ENCODE results near the gene GAS7. TPM values are rescaled to one million over a fixed set of nuclear protein-coding genes. Genes with fewer than 3 reads are reported as not detected.

Gene GAS7
- total RNA-seq, 1 donor from 2014 or later, result 0.26 TPM

DNA sequence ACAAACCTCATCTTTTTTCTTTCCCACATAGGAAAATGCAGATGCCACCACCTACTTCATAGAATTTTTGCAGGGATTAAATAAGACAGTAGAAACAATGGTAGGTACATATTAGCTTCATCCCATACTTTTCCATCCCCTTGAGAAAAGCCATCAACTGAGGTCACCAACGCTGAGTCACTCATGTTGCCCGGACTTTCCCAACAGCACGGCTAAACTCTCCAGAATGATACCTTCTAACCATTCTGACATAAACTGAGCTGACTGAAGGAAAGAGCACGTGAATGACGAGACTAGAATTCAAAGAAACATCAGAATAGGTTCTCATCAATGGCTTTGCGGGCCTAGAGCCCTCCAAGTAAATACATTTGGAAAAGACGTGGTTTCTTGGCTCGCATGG is 147.3 kb downstream of the GAS7 start:
- H3K4me1 Mint-ChIP-seq, result no peaks in the 10 kb centered on the region
- DNase-seq, result no peak
- no peaks in the 10 kb centered on the region for H3K36me3 Mint-ChIP-seq (ENCODE audit: low read depth)
- H3K27me3 Mint-ChIP-seq, result no peaks in the 10 kb centered on the region
- no peak overlapping the region for H3K27ac Mint-ChIP-seq
- H3K4me3 Mint-ChIP-seq, result no peak overlapping the region
- intact Hi-C loops (cut with micrococcal nuclease), result no loop called here
- no peaks in the 10 kb centered on the region for H3K9me3 Mint-ChIP-seq

DNA sequence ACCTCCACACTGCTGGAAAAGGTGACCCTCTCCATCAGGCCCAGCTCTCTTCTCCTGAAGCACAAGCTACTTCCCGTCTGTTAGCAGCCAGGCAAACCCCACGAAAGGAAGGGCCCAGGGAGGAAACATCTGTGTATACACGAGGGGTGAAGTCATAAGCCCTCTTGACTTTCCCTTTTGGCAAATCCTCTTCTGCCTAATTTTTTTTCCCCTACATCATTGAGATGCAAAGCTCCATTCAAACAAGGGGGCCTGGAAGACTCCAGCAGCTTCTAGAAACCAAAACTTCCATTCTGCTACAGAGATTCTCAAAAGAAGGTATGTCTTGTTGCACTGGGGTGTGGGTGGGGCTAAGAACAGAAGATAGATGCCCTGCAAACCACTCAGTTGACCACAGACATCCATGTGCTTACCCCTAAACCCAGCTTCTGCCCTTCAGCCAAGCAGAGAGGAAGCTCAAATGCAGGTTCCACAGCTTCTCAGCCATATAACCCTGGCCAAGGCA is 147.8 kb downstream of the GAS7 start:
- intact Hi-C loops (cut with micrococcal nuclease), result no loop called here
- no peak for DNase-seq
- H3K27ac Mint-ChIP-seq, result no peak overlapping the region
- H3K4me3 Mint-ChIP-seq, result no peak overlapping the region
- H3K36me3 Mint-ChIP-seq (ENCODE audit: low read depth), result no peaks in the 10 kb centered on the region
- no peaks in the 10 kb centered on the region for H3K9me3 Mint-ChIP-seq
- H3K4me1 Mint-ChIP-seq, result no peaks in the 10 kb centered on the region
- H3K27me3 Mint-ChIP-seq, result no peaks in the 10 kb centered on the region

DNA sequence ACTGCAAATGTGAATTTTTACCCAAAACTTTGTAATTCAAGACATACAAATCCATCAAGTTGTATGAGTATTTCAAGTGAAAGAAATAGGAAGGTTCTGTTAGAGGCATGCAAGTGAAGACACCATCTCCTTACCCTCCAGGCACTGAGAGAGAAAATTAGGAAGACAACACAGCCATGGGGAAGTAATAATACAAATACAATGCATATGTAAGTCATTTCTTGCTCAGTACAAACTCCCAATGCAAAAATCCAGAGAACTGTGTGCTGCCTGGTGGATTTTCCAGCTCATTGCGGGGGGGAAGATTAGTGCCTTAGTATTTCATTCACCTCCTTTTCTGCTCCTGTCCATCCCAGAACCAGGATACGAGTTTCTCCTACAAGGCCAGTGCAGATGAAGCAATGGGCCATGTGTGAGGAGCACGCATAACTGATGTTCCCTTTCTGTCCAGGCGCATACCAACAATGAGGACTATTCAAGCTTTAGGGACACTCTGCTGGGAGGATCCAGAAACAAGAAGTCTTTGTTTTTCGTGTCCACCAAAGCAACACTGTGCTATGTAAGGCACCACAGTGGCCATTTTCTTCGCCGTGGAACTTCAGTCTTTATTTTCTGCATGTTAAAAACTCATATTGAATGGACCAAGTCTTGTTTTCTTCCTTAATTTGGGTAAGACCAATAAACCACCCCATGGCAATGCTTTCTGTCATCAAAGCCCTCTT is 149.6 kb downstream of the GAS7 start:
- no peak for DNase-seq
- H3K4me3 Mint-ChIP-seq, result no peak overlapping the region
- H3K36me3 Mint-ChIP-seq (ENCODE audit: low read depth), result no peaks in the 10 kb centered on the region
- no peaks in the 10 kb centered on the region for H3K9me3 Mint-ChIP-seq
- H3K27ac Mint-ChIP-seq, result no peak overlapping the region
- no peaks in the 10 kb centered on the region for H3K27me3 Mint-ChIP-seq
- intact Hi-C loops (cut with micrococcal nuclease), result no loop called here
- no peaks in the 10 kb centered on the region for H3K4me1 Mint-ChIP-seq

DNA sequence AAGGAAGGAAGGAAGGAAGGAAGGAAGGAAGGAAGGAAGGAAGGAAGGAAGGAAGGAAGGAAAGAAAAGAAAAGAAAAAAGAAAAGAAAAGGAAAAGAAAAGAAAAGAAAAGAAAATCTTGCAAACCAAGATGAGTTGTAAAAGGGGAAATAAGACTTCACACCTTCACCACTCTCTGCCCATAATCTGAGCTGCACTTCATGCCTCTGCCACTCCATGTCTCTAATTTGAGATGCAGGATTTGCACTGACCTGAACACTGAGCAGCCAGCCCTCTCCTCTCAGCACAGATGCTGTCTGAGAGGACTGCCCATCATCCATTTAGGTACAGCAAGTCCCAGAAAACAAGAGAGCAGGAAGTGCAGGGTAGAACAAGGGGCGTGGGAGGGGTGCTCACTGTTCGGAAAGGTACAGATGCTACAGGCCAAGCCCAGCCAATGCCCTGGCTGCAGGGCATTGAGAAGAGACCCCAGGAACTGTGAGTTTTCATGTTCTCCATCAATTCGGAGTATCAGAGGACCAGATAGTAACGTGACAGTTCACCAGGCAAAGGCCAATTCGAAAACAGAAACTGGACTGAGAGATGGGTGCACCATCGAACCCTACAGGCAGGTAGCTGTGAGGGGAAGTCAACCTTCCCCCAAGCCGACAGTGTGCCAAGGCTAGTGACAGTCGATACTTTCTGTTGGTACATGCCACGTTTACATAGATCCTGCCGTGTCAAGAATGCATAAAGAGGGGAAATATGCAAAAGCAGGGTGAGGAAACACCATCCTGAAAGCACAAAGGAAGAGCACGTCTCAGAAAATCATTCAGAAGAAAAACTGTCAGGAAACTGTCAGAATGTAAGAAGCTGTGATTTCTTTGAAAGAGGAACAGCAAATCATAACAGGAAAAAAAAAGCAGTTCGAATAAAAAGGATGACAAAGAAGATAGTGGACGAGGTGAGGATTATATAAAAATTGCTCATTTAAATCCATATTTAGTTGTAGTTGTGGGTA is 151.3 kb downstream of the GAS7 start:
- Mint-ChIP-seq H3K9me3 (no peaks in the 10 kb centered on the region), H3K4me3 (no peak overlapping the region), H3K27me3 (no peaks in the 10 kb centered on the region), H3K27ac (no peak overlapping the region), H3K36me3 (ENCODE audit: low read depth) (no peaks in the 10 kb centered on the region), H3K4me1 (no peaks in the 10 kb centered on the region)
- intact Hi-C loops (cut with micrococcal nuclease), result no loop called here
- no peak for DNase-seq

DNA sequence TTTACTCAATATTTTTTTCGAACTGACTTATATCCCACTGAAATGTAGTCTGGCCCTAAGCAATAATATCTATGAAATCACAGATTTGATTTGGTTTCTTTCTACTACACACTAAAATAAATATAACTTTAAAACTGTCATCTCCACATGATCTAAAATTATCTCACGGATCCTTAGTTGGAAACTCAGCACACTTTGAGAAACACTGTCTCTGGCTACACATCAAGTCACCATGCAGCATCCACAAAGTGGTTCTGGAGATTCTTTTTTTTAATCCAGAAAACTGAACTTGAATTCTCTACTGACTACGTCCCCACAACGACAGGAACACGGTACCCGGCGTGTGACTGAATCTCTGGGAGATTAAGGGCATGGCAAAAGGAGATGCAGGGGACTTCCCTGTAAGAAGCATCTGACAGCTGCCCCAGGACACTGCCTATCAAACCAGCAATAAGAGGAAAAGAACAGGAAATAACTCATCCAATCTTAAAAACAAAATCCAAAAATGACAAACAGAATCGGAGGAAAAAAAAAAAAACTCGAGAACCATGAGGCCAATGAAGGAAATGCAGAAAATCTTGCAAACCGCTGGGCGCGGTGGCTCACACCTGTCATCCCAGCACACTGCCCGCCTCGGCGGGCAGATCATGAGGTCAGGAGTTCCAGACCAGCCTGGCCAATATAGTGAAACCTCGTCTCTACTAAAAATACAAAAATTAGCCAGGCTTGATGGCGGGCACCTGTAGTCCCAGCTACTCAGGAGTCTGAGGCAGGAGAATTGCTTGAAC is 152.3 kb downstream of the GAS7 start:
- H3K36me3 Mint-ChIP-seq (ENCODE audit: low read depth), result no peaks in the 10 kb centered on the region
- H3K27ac Mint-ChIP-seq, result no peak overlapping the region
- intact Hi-C loops (cut with micrococcal nuclease), result no loop called here
- no peaks in the 10 kb centered on the region for H3K27me3 Mint-ChIP-seq
- no peaks in the 10 kb centered on the region for H3K9me3 Mint-ChIP-seq
- no peak for DNase-seq
- H3K4me3 Mint-ChIP-seq, result no peak overlapping the region
- no peaks in the 10 kb centered on the region for H3K4me1 Mint-ChIP-seq

DNA sequence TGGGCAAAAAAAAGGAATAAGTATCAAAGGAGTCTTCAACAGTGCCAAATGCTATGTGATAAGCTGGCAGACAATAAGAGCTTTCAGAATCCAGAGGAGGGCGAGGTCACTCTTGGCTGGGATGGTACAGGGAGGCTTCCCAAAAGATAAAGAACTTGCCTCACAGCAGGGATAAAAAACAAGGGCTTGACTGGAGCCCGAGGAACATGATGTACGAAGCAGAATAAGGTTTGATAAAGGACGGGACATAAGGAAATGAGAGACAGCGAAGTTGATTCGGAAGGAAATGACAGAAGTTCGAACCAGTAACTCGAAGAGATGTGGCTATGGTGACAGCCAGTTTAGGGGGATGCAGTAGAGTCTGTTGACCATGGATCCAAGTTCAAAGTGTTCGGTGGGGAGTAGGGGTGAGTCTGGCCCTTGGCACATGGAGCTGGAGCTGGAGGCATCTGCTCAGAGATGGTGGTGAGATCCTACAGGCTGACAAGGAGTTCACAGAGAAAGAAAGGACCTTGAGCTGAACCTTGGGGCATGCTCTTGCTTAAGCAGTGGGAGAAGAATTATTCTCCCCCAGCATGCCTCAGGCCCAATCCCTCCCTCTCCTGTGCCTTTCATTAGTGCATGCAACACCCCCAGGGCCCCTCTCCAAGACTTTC is 155.7 kb downstream of the GAS7 start:
- intact Hi-C loops (cut with micrococcal nuclease), result no loop called here
- Mint-ChIP-seq H3K36me3 (ENCODE audit: low read depth) (no peaks in the 10 kb centered on the region), H3K27ac (no peak overlapping the region), H3K4me1 (no peaks in the 10 kb centered on the region), H3K27me3 (no peaks in the 10 kb centered on the region), H3K4me3 (no peak overlapping the region), H3K9me3 (no peaks in the 10 kb centered on the region)
- no peak for DNase-seq

DNA sequence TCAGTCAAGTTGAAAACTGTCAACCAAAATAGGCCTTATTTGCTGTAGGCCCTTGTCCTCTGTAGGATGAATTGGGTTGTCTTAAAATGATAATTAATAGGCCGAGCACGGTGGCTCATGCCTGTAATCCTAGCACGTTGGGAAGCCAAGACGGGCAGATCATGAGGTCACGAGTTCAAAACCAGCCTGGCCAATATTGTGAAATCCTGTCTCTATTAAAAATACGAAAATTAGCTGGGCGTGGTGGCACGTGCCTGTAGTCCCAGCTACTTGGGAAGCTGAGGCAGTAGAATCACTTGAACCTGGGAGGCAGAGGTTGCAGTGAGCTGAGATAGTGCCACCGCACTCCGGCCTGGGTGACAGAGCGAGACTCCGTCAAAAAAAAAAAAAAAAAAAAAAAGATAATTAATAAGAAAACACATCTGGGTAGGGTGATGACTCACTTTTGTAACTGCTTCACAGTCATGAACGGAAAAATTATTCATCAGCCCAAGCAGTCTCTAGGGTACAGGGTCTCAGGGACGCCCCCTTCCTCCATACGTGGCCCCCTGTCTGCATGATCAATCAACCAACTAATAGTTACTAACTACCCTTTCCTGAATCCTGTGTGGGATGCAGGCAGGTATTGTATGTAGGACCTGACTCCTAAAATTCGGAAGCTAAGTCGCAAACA is 156.4 kb downstream of the GAS7 start:
- intact Hi-C loops (cut with micrococcal nuclease), result no loop called here
- Mint-ChIP-seq H3K27me3 (no peaks in the 10 kb centered on the region), H3K9me3 (no peaks in the 10 kb centered on the region), H3K4me1 (no peaks in the 10 kb centered on the region), H3K4me3 (no peak overlapping the region), H3K36me3 (ENCODE audit: low read depth) (no peaks in the 10 kb centered on the region), H3K27ac (no peak overlapping the region)
- DNase-seq, result no peak

DNA sequence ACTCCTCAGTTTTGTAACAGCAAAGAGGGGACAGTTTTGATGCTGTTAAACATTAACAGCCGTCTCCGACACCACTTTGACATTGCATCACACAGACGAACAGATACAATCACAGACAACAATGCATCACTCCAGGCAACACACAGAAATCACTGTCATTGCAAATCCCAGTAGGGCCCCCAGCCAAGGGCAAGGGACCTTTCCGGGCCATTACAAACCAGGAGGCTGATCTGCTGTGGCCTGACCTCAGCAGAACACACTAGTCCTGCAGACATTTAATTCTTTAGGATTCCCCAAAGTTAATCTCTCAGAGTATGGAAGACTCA is 157.2 kb downstream of the GAS7 start:
- H3K4me1 Mint-ChIP-seq, result no peaks in the 10 kb centered on the region
- no peak for DNase-seq
- intact Hi-C loops (cut with micrococcal nuclease), result no loop called here
- no peak overlapping the region for H3K4me3 Mint-ChIP-seq
- no peaks in the 10 kb centered on the region for H3K36me3 Mint-ChIP-seq (ENCODE audit: low read depth)
- no peaks in the 10 kb centered on the region for H3K27me3 Mint-ChIP-seq
- H3K9me3 Mint-ChIP-seq, result no peaks in the 10 kb centered on the region
- no peak overlapping the region for H3K27ac Mint-ChIP-seq

DNA sequence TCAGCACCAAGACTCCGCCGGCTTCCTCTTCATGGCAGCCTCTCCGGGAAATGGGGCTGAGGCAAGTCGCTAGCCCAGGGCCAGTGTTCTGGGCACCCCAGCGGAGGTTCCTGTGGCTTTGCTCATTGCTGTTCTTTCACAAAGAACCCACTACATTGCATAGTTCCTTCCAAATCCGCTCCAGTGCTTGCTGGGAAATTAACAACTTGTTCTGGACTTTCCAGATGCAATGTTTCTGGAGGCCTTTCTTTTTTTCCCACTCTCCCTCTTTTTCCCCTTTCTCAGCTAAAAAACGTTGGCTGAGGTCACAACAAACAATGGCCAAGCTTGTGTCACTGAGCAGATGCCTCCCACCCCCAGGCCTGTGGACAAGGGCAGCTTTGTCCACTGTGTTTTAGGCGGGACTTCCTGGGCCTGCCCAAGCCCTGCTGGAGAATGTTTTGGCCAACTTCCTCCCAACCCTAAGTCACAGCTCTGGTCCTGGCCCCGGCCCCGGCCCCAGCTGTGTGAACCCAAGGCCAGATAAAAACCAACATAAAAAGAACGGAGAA is 161.8 kb downstream of the GAS7 start:
- no peaks in the 10 kb centered on the region for H3K36me3 Mint-ChIP-seq (ENCODE audit: low read depth)
- H3K27ac Mint-ChIP-seq, result no peak overlapping the region
- intact Hi-C loops (cut with micrococcal nuclease), result no loop called here

DNA sequence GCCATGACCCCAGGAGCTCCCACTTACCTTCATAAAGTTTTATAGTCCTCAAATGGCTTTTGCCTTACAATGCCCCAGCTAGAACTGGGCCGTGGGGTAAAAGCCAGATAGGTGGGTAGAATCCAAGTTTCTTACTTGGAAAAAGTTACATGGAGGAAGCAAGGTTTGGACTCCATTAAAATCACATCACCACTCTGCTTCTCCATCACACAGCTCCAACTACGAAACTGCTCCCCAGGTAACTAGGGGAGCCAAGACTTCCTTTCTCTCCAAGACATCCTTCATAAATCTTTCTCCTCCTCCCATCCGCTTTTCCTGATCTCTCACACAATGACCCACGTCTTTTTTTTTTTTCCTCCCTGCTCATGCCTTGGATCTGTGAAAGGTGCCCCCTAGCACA is 162.5 kb downstream of the GAS7 start:
- H3K4me3 Mint-ChIP-seq, result no peak overlapping the region
- H3K9me3 Mint-ChIP-seq, result no peaks in the 10 kb centered on the region
- no peaks in the 10 kb centered on the region for H3K4me1 Mint-ChIP-seq
- H3K27me3 Mint-ChIP-seq, result no peaks in the 10 kb centered on the region
- H3K36me3 Mint-ChIP-seq (ENCODE audit: low read depth), result no peaks in the 10 kb centered on the region
- intact Hi-C loops (cut with micrococcal nuclease), result no loop called here
- DNase-seq, result no peak
- H3K27ac Mint-ChIP-seq, result no peak overlapping the region

More for the DNA sequence above, 161.8 kb downstream of the GAS7 start:
- H3K4me3 Mint-ChIP-seq, result no peak overlapping the region
- DNase-seq, result no peak
- H3K9me3 Mint-ChIP-seq, result no peaks in the 10 kb centered on the region
- H3K4me1 Mint-ChIP-seq, result no peaks in the 10 kb centered on the region
- no peaks in the 10 kb centered on the region for H3K27me3 Mint-ChIP-seq

DNA sequence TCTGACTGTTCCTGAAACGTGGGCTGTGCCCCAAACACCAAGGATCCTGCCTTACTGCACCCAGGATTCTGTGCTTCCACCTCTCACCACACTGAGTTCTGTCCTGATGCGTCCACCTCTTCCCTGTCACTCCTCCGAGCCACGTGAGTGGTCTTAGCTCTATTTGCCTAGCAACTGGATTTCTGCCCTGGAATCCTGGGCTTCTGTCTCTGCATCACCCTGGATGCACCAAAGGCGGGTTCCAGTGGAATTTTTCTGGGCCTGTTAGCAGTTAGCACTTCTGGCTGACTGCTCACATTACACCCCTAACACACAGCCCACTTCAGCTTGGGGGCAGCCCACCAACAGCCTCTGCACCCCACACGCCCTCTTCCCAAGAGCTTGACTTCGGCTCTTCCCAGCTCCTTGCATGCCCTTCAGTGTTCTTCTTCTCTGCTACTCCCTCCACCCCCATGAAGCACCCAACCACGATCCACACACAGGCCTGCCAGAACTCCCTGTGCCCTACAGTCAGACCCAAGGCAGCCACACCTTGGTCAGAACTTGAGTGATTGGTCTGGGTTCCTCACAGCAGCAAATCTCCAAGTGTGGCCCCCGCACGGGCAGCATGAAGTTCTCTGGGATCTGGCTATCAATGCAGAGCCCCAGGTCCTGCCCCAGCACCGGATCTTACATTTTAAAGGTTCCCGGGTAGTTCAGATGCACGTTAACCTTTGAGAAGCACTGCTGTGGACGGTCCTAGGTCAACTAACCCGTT is 163.5 kb downstream of the GAS7 start:
- Mint-ChIP-seq H3K4me1 (no peaks in the 10 kb centered on the region), H3K36me3 (ENCODE audit: low read depth) (no peaks in the 10 kb centered on the region), H3K4me3 (no peak overlapping the region), H3K27ac (no peak overlapping the region), H3K27me3 (no peaks in the 10 kb centered on the region), H3K9me3 (no peaks in the 10 kb centered on the region)
- intact Hi-C loops (cut with micrococcal nuclease), result no loop called here
- DNase-seq, result no peak

DNA sequence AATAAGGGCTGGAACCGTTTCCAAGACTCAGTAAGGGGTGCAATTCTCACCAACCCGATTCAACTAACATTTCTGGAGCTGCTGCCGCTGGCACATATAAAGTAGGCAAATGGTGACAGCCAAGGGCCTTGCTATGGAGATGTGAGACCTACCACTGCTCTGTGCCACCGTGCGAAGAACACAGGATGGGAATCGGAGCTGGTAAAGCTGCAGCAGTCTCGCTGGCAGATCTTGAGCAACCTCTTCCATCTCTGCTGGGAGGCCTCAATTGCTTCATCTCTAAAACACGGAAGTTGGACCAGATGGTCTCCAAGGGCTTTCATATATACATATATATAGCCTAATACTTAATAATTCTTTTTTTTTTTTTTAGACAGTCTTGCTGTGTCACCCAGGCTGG is 164.4 kb downstream of the GAS7 start:
- no peak for DNase-seq
- intact Hi-C loops (cut with micrococcal nuclease), result no loop called here
- Mint-ChIP-seq H3K27ac (no peak overlapping the region), H3K4me3 (no peak overlapping the region), H3K36me3 (ENCODE audit: low read depth) (no peaks in the 10 kb centered on the region), H3K27me3 (no peaks in the 10 kb centered on the region), H3K4me1 (no peaks in the 10 kb centered on the region), H3K9me3 (no peaks in the 10 kb centered on the region)
